ENCODE measurements around the gene QRICH2. TPM values are rescaled to one million over a fixed set of nuclear protein-coding genes. Genes with fewer than 3 reads are reported as not detected.

QRICH2 gene
- total and polyA plus RNA-seq, 4 donors, result 0.56 to 6.1 (median 0.67) TPM

DNA sequence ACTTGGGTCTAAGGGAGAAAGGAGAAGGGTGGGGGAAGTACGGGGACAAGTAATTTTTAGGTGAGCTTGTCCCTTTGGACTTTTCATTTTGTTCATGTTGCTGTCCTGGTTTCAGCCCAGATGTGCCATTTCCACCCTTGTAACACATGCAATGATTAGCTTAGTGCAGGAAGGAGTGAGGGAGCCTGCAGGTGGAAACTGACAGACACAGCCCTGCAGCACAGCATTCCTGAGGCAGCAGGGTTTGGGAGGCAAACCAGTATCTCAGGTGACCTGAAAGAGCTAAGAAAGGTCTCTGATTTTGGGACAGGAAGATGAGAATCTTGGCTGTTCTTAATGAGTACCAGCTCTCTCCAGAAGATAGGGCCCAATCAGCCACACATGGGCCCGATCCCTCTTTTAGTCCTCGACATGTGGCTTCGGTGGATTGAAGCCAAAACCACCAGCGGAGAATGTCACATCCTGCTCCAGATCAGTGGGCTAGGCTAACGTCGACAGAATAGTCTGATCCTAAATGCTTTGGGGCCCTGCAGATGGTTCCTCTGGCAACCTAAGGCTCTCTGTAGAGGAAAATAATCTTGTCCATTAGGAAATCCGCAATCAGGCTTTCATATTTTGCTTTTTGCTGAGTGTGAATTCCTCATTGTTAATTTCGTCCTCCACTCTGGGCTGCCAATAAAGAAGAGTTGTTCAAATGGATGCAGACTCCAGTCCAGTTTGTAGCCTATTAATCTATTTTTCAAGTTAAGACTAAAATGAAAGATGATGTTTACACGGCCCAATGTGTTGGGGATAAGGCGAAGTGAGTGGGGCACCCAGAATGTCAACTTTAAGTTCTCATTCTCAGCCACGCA, 64.0 kb downstream of the QRICH2 start:
- no peaks in the 10 kb centered on the region for H3K9me3 ChIP-seq (ENCODE audit: control insufficient read depth in 4 of 4, low read length in 3 of 4)
- no peaks in the 10 kb centered on the region for H3K27me3 ChIP-seq (ENCODE audit: control insufficient read depth in 4 of 4, insufficient read depth in 4 of 4, low read length in 3 of 4)
- no peak for DNase-seq (ENCODE audit: low spot score)
- no peaks in the 10 kb centered on the region for H3K36me3 ChIP-seq (ENCODE audit: control insufficient read depth in 4 of 4, insufficient read depth in 3 of 4, low read depth in 1 of 4, low read length in 3 of 4)
- no peak for TF ChIP-seq NR2F2 (IDR thresholded peaks at IDR 0.05)
- TF ChIP-seq, protein P1, sequence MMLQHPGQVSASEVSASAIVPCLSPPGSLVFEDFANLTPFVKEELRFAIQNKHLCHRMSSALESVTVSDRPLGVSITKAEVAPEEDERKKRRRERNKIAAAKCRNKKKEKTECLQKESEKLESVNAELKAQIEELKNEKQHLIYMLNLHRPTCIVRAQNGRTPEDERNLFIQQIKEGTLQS (IDR thresholded peaks at IDR 0.05), result no peak
- TF ChIP-seq, protein P2, sequence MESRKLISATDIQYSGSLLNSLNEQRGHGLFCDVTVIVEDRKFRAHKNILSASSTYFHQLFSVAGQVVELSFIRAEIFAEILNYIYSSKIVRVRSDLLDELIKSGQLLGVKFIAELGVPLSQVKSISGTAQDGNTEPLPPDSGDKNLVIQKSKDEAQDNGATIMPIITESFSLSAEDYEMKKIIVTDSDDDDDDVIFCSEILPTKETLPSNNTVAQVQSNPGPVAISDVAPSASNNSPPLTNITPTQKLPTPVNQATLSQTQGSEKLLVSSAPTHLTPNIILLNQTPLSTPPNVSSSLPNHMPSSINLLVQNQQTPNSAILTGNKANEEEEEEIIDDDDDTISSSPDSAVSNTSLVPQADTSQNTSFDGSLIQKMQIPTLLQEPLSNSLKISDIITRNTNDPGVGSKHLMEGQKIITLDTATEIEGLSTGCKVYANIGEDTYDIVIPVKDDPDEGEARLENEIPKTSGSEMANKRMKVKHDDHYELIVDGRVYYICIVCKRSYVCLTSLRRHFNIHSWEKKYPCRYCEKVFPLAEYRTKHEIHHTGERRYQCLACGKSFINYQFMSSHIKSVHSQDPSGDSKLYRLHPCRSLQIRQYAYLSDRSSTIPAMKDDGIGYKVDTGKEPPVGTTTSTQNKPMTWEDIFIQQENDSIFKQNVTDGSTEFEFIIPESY (IDR thresholded peaks at IDR 0.05), result no peak
- TF ChIP-seq SP1 (IDR thresholded peaks at IDR 0.05), result no peak
- TF ChIP-seq GABPA (IDR thresholded peaks at IDR 0.05 in 1 of 2, conservative IDR thresholded peaks at IDR 0.05 in 1 of 2), result no peak
- no peak for TF ChIP-seq RAD21 (IDR thresholded peaks at IDR 0.05)
- TF ChIP-seq, protein P3, sequence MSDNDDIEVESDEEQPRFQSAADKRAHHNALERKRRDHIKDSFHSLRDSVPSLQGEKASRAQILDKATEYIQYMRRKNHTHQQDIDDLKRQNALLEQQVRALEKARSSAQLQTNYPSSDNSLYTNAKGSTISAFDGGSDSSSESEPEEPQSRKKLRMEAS (IDR thresholded peaks at IDR 0.05), result no peak
- TF ChIP-seq HNF4A (conservative IDR thresholded peaks at IDR 0.05), result no peak
- TF ChIP-seq, protein P4, sequence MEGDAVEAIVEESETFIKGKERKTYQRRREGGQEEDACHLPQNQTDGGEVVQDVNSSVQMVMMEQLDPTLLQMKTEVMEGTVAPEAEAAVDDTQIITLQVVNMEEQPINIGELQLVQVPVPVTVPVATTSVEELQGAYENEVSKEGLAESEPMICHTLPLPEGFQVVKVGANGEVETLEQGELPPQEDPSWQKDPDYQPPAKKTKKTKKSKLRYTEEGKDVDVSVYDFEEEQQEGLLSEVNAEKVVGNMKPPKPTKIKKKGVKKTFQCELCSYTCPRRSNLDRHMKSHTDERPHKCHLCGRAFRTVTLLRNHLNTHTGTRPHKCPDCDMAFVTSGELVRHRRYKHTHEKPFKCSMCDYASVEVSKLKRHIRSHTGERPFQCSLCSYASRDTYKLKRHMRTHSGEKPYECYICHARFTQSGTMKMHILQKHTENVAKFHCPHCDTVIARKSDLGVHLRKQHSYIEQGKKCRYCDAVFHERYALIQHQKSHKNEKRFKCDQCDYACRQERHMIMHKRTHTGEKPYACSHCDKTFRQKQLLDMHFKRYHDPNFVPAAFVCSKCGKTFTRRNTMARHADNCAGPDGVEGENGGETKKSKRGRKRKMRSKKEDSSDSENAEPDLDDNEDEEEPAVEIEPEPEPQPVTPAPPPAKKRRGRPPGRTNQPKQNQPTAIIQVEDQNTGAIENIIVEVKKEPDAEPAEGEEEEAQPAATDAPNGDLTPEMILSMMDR (IDR thresholded peaks at IDR 0.05; ENCODE audit: low read depth, low read length, missing input control), result no peak
- TF ChIP-seq YY1 (IDR thresholded peaks at IDR 0.05), result no peak
- TF ChIP-seq, protein P5, sequence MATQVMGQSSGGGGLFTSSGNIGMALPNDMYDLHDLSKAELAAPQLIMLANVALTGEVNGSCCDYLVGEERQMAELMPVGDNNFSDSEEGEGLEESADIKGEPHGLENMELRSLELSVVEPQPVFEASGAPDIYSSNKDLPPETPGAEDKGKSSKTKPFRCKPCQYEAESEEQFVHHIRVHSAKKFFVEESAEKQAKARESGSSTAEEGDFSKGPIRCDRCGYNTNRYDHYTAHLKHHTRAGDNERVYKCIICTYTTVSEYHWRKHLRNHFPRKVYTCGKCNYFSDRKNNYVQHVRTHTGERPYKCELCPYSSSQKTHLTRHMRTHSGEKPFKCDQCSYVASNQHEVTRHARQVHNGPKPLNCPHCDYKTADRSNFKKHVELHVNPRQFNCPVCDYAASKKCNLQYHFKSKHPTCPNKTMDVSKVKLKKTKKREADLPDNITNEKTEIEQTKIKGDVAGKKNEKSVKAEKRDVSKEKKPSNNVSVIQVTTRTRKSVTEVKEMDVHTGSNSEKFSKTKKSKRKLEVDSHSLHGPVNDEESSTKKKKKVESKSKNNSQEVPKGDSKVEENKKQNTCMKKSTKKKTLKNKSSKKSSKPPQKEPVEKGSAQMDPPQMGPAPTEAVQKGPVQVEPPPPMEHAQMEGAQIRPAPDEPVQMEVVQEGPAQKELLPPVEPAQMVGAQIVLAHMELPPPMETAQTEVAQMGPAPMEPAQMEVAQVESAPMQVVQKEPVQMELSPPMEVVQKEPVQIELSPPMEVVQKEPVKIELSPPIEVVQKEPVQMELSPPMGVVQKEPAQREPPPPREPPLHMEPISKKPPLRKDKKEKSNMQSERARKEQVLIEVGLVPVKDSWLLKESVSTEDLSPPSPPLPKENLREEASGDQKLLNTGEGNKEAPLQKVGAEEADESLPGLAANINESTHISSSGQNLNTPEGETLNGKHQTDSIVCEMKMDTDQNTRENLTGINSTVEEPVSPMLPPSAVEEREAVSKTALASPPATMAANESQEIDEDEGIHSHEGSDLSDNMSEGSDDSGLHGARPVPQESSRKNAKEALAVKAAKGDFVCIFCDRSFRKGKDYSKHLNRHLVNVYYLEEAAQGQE (IDR thresholded peaks at IDR 0.05), result no peak
- TF ChIP-seq RXRA (IDR thresholded peaks at IDR 0.05), result no peak
- TF ChIP-seq FOXA1 (IDR thresholded peaks at IDR 0.05), result no peak
- WGBS, result 85% methylated on average over 12 of the region's 12 CpGs
- H3K4me3 ChIP-seq (ENCODE audit: low read depth in 1 of 3, low read length in 3 of 3), result no peak overlapping the region
- no peak overlapping the region for H3K9ac ChIP-seq (ENCODE audit: low read depth in 1 of 2, low read length in 2 of 2)
- peaks cover 6 to 15% (median 12%) of the 10 kb centered on the region in 4 donors for H3K4me1 ChIP-seq (ENCODE audit: control insufficient read depth in 4 of 4, insufficient read depth in 4 of 4, low read length in 3 of 4)
- no peak overlapping the region for H3K27ac ChIP-seq (ENCODE audit: low read depth in 1 of 2, low read length in 2 of 2)

Data from liver (tissue), 9 donors.